MG63 (cell line): ENCODE data around the gene MOCOS. TPM values are rescaled to one million over a fixed set of nuclear protein-coding genes. Genes with fewer than 3 reads are reported as not detected.

Experiments
- DNase-seq: peaks from one replicate; pipeline ENCODE4 v3.0.0-alpha.2; 2020
- H3K27me3 ChIP-seq: fragments of 250-450 bp; sonication (Bioruptor Pico); 2 replicates; pipeline ENCODE4 v1.5.1; 2020; ENCODE audit warnings: mild to moderate bottlenecking, moderate library complexity
- H3K36me3 ChIP-seq: fragments of 250-450 bp; sonication (Bioruptor Pico); 2 replicates; pipeline ENCODE4 v1.5.1; 2020; ENCODE audit warnings: mild to moderate bottlenecking, moderate library complexity
- H3K4me3 ChIP-seq: fragments of 250-450 bp; sonication (Bioruptor Pico); 2 replicates; pipeline ENCODE4 v1.5.1; 2020; ENCODE audit warnings: mild to moderate bottlenecking, moderate library complexity
- H3K9me3 ChIP-seq: fragments of 250-450 bp; sonication (Bioruptor Pico); 2 replicates; pipeline ENCODE4 v1.5.1; 2020; ENCODE audit warnings: mild to moderate bottlenecking, moderate library complexity
- total RNA-seq: library from RNA; depleted of rRNA; stranded (reverse); fragments of >200 nt; shearing (Covaris generic); gene quantifications from 2 replicates; pipeline ENCODE4 v1.2.3, GENCODE V29; 2014; ENCODE audit warnings: low replicate concordance

The MOCOS gene
- total RNA-seq, 1 experiment from 2014 or later = 16.4 TPM

DNA sequence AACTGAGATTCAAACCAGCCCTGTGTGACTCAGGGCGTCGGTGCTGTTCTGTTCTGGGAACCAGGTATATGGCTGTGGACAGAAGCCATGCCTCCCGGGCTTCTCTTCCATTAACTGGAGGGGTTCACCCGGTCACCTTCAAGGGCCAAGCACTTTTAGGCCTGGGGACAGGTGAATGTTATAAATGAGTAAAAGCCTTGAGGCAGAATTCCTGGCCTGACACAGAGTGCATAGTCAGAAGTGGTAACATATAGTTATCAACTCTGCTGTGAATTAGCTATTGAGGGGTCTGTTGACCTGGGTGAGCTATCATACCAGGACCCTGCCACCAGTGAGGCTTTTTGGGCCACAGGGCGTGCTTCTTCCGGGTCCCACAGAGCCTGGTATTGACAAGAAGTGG, 112.9 kb downstream of the MOCOS start:
- no peak for DNase-seq
- Histone ChIP-seq H3K27me3 (peaks cover 6% of the 10 kb centered on the region), H3K4me3 (no peak overlapping the region), H3K9me3 (no peaks in the 10 kb centered on the region), H3K36me3 (no peaks in the 10 kb centered on the region)

GRCh38 chr18:36301884-36302283, 114.6 kb downstream of the MOCOS start:
- Histone ChIP-seq H3K27me3 (peaks cover 9% of the 10 kb centered on the region), H3K4me3 (no peak overlapping the region), H3K36me3 (no peaks in the 10 kb centered on the region), H3K9me3 (no peaks in the 10 kb centered on the region)
- no peak for DNase-seq

GRCh38 chr18:36302676-36303075, 115.4 kb downstream of the MOCOS start:
- H3K36me3 ChIP-seq = no peaks in the 10 kb centered on the region
- H3K4me3 ChIP-seq = no peak overlapping the region
- H3K9me3 ChIP-seq = no peaks in the 10 kb centered on the region
- peaks cover 9% of the 10 kb centered on the region for H3K27me3 ChIP-seq
- no peak for DNase-seq

DNA sequence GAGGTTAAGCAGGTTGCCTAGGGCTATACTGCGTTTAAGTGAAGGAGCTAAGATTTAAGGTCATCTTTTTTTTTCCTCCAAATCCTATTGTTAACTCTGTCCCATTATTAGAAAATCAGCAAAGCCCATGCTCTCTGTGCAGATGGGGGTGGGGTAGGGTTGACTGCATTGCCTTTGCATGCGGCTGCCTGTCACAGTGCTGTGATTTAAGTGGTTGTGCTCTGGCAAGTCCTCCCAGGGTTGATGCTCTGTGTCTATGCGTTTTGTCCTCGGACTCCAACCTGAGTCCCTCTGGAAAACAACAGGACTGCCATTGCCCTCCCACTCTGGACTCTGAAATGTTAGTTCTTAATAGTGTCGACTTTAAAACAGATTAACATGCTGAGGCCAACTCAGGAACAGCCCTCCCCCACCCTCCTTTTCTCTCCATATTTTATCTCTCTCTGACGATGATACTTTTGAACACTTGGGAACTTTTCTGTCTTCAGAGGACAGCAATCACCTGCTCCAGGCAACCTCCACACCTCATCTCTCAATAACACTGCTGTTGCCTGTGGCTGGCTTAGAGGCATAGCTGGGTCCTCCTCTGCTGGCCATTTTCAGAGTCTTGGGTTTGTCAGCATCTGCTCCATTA, 116.0 kb downstream of the MOCOS start:
- Histone ChIP-seq H3K27me3 (peaks cover 7% of the 10 kb centered on the region), H3K4me3 (no peak overlapping the region), H3K9me3 (no peaks in the 10 kb centered on the region), H3K36me3 (no peaks in the 10 kb centered on the region)
- no peak for DNase-seq

GRCh38 chr18:36304723-36305122, 117.4 kb downstream of the MOCOS start:
- no peaks in the 10 kb centered on the region for H3K36me3 ChIP-seq
- no peaks in the 10 kb centered on the region for H3K9me3 ChIP-seq
- no peak overlapping the region for H3K4me3 ChIP-seq
- peaks cover 2% of the 10 kb centered on the region for H3K27me3 ChIP-seq
- no peak for DNase-seq

DNA sequence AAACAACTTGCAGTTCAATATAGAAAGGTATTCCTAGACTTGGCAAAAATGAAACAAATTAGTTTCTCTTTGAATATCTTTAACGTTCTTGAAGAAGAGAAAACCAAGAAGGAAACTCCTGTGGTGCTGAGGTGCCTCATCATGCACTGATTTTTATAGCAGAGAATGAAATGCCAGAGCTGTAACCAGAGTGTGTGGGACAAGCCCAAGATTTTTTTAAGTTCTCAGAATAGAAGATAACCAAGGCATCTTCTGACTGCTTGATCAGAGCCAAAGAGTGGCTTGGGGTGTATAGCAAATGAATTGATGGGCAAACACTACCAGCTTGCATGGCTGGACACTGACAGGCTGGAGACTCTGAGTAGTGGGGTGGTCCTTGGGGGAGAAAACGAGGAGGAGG, 118.1 kb downstream of the MOCOS start:
- DNase-seq = no peak

DNA sequence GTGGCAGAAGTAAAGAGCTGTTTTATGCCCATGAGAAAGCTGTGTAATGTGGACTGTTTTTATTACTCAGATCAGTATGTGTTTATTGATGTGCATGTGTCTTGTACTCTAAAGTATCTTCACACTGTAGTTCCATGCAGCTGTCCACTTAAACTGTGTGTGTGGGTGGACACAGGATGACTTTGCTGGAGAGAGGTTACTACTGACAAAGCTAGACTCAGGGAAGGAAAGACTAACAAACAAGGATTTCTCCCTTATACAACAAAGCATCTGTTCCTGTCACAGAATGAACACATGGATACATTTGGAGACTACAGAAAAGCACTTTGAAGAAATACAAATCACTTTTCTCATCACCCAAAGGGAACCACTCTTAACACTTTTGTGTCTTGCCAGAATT, 120.2 kb downstream of the MOCOS start:
- Histone ChIP-seq H3K27me3 (peaks cover 2% of the 10 kb centered on the region), H3K4me3 (no peak overlapping the region), H3K36me3 (no peaks in the 10 kb centered on the region), H3K9me3 (no peaks in the 10 kb centered on the region)
- no peak for DNase-seq

More for the DNA sequence above, 118.1 kb downstream of the MOCOS start:
- Histone ChIP-seq H3K4me3 (no peak overlapping the region), H3K36me3 (no peaks in the 10 kb centered on the region), H3K9me3 (no peaks in the 10 kb centered on the region), H3K27me3 (peaks cover 2% of the 10 kb centered on the region)

GRCh38 chr18:36308711-36309435, 121.6 kb downstream of the MOCOS start:
- no peak for DNase-seq
- no peaks in the 10 kb centered on the region for H3K36me3 ChIP-seq
- H3K9me3 ChIP-seq = no peaks in the 10 kb centered on the region
- H3K27me3 ChIP-seq = peaks cover 2% of the 10 kb centered on the region
- H3K4me3 ChIP-seq = no peak overlapping the region

DNA sequence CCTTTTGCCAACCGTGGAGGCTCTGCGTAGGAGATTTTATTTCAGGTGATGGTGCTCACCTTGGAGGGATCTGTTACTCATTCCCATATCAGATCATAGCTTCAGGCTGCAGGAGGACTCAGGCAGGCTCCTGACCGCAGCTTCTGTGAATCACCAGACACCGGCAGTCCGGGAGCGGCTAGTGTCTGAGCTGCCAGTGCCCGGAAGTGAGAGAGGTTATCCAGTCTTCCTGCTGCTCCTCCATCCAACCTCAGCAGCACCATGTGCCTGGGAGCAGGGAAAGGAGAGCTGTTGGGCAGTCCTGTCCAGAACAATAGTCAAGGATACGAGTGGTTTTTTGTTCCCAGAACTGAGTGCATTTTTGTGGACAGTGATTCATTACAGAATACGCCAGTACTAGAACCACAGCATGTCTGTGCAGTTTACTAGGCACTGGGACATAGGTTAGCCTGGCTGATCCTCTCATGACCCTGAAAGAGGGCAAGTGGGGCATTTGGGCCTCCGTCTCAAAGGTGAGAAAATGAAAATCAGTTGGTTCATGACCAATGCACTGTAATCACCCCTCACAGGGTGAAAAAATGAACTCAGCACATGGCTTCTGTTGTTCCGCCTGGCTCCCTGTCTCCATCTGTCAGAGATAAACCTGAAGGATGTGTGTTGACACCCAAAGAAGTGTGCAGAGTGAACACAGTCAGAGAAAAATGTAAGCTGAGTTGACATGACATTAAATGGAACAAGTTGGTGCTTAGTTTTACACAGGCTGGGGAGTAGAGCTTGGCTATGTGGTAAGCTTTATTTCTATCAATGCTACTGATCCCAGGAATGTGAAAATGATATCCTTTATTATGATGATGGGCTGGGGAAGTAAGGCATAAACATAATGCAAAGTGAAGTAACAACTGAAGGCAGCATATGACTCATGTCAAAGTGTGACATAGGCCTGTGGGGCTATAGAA, 122.4 kb downstream of the MOCOS start:
- Histone ChIP-seq H3K4me3 (no peak overlapping the region), H3K27me3 (peaks cover 2% of the 10 kb centered on the region; the same call in 1 of the 2 replicates), H3K9me3 (no peaks in the 10 kb centered on the region), H3K36me3 (no peaks in the 10 kb centered on the region)
- DNase-seq = peak; percentile 90

- no peaks in the 10 kb centered on the region for H3K9me3 ChIP-seq
- no peaks in the 10 kb centered on the region for H3K36me3 ChIP-seq
- DNase-seq = no peak
- H3K4me3 ChIP-seq = no peak overlapping the region
- no peaks in the 10 kb centered on the region for H3K27me3 ChIP-seq
Observed at GRCh38 chr18:36311026-36311570, 123.8 kb downstream of the MOCOS start.

DNA sequence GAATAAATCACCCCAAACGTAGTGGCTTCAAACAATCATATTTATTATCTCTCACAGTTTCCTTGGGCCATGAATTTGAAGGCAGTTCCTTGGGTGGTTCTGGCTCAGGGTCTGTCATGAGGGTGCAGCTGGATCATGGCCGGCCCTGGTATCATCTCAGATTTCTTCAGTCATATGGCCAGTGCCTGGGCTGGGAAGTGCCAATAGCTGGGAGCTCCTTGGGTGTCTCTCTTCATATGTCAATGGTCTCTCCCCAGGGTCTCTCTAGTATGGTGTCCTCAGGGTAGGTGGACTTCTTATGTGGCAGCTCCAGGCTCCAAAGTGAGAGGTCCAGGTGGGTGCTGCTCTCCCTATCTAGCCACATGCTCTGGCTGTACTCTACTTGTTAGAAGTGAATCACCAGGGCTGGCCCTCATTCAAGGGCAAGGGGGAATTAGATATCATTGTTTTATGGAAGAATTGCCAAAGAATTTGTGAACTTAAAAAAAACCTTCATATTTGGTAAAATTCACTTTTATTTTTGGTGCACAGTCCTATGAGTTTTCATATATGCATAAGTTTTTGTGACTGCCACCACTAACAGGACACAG, 125.6 kb downstream of the MOCOS start:
- no peaks in the 10 kb centered on the region for H3K9me3 ChIP-seq
- H3K27me3 ChIP-seq = no peaks in the 10 kb centered on the region
- H3K36me3 ChIP-seq = no peaks in the 10 kb centered on the region
- no peak overlapping the region for H3K4me3 ChIP-seq
- DNase-seq = no peak

DNA sequence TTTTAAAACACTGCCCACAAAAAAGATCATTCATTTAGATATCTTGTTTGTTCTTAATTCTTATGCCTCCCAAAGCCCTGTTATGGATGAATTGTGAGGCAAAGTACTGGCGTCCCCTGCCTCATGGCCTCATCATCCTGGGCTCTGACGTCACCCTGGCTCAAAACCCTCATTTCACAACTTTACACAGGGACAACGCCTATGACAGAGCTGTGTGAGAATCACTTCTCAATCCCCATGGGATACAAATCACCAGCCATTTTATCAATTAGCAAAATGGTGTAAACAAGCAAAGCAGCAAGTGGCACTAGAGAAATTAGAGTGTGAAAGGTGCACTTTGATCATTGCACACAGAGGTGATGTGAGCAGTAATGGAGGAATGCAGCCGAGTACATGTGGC, 126.8 kb downstream of the MOCOS start:
- Histone ChIP-seq H3K27me3 (no peaks in the 10 kb centered on the region), H3K4me3 (no peak overlapping the region)
- DNase-seq = no peak

GRCh38 chr18:36314754-36315153, 127.5 kb downstream of the MOCOS start:
- Histone ChIP-seq H3K9me3 (peaks cover 3% of the 10 kb centered on the region; the same call in 1 of the 2 replicates), H3K27me3 (no peaks in the 10 kb centered on the region), H3K36me3 (no peaks in the 10 kb centered on the region), H3K4me3 (no peak overlapping the region)
- DNase-seq = no peak

More for the DNA sequence above, 126.8 kb downstream of the MOCOS start:
- Histone ChIP-seq H3K9me3 (peaks cover under 1% of the 10 kb centered on the region; the same call in 1 of the 2 replicates), H3K36me3 (no peaks in the 10 kb centered on the region)

- H3K27me3 ChIP-seq = no peaks in the 10 kb centered on the region
Observed at GRCh38 chr18:36315736-36316135, 128.4 kb downstream of the MOCOS start.

GRCh38 chr18:36316246-36316645, 128.9 kb downstream of the MOCOS start:
- Histone ChIP-seq H3K36me3 (no peaks in the 10 kb centered on the region), H3K9me3 (peaks cover 3% of the 10 kb centered on the region; the same call in 1 of the 2 replicates), H3K27me3 (no peaks in the 10 kb centered on the region), H3K4me3 (no peak overlapping the region)
- DNase-seq = no peak

More at GRCh38 chr18:36315736-36316135, 128.4 kb downstream of the MOCOS start:
- Histone ChIP-seq H3K9me3 (peaks cover 3% of the 10 kb centered on the region; the same call in 1 of the 2 replicates), H3K4me3 (no peak overlapping the region), H3K36me3 (no peaks in the 10 kb centered on the region)
- peak; percentile 49 for DNase-seq
